HEK293 (cell line): ENCODE data around the gene SF3B3.

Experiments
- TF ChIP-seq, protein P1 (sequence below): fragments of 450-650 bp; formaldehyde crosslinking; IDR thresholded peaks from 2 replicates; pipeline ENCODE4 v1.5.1; 2016; ENCODE audit warnings: missing biosample characterization, missing genetic modification characterization
- TF ChIP-seq, protein P2 (sequence below): fragments of 450-650 bp; formaldehyde crosslinking; IDR thresholded peaks from 2 replicates; pipeline ENCODE4 v1.5.1; 2016; ENCODE audit warnings: missing biosample characterization, missing genetic modification characterization
- TF ChIP-seq, protein P3 (sequence below): fragments of 450-650 bp; formaldehyde crosslinking; IDR thresholded peaks from 2 replicates; pipeline ENCODE4 v1.5.1; 2016; ENCODE audit warnings: missing biosample characterization, missing genetic modification characterization, low read depth
- TF ChIP-seq, protein P4 (sequence below): fragments of 450-650 bp; formaldehyde crosslinking; IDR thresholded peaks from 2 replicates; pipeline ENCODE4 v1.5.1; 2016; ENCODE audit warnings: missing biosample characterization, missing genetic modification characterization, low read depth

DNA sequence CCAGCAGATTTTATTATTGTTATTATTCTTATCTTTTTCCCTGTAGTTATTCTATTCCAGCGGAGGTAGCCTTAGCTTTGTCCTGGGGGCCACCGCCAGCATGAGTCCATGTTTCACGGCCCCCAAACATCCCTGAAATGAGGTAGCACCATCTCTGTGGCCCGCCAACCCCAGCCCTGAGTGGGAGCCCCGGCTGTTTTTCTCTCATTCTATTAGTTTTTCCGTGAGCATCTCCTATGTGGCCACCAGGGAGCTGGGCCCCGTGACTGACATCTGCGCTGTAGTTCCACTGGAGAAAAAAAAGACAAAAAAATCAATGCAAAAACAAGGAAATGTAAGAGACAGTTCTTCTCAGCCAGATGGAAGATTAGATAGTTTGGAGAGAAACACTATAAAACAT, 79.2 kb downstream of the SF3B3 start:
- TF ChIP-seq, protein P1, sequence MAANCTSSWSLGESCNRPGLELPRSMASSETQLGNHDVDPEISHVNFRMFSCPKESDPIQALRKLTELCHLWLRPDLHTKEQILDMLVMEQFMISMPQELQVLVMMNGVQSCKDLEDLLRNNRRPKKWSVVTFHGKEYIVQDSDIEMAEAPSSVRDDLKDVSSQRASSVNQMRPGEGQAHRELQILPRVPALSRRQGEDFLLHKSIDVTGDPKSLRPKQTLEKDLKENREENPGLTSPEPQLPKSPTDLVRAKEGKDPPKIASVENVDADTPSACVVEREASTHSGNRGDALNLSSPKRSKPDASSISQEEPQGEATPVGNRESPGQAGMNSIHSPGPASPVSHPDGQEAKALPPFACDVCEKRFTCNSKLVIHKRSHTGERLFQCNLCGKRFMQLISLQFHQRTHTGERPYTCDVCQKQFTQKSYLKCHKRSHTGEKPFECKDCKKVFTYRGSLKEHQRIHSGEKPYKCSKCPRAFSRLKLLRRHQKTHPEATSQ = no peak
- TF ChIP-seq, protein P2, sequence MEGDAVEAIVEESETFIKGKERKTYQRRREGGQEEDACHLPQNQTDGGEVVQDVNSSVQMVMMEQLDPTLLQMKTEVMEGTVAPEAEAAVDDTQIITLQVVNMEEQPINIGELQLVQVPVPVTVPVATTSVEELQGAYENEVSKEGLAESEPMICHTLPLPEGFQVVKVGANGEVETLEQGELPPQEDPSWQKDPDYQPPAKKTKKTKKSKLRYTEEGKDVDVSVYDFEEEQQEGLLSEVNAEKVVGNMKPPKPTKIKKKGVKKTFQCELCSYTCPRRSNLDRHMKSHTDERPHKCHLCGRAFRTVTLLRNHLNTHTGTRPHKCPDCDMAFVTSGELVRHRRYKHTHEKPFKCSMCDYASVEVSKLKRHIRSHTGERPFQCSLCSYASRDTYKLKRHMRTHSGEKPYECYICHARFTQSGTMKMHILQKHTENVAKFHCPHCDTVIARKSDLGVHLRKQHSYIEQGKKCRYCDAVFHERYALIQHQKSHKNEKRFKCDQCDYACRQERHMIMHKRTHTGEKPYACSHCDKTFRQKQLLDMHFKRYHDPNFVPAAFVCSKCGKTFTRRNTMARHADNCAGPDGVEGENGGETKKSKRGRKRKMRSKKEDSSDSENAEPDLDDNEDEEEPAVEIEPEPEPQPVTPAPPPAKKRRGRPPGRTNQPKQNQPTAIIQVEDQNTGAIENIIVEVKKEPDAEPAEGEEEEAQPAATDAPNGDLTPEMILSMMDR (tag by site-specific recombination) = no peak
- TF ChIP-seq, protein P3, sequence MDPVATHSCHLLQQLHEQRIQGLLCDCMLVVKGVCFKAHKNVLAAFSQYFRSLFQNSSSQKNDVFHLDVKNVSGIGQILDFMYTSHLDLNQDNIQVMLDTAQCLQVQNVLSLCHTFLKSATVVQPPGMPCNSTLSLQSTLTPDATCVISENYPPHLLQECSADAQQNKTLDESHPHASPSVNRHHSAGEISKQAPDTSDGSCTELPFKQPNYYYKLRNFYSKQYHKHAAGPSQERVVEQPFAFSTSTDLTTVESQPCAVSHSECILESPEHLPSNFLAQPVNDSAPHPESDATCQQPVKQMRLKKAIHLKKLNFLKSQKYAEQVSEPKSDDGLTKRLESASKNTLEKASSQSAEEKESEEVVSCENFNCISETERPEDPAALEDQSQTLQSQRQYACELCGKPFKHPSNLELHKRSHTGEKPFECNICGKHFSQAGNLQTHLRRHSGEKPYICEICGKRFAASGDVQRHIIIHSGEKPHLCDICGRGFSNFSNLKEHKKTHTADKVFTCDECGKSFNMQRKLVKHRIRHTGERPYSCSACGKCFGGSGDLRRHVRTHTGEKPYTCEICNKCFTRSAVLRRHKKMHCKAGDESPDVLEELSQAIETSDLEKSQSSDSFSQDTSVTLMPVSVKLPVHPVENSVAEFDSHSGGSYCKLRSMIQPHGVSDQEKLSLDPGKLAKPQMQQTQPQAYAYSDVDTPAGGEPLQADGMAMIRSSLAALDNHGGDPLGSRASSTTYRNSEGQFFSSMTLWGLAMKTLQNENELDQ = no peak
- TF ChIP-seq, protein P4, sequence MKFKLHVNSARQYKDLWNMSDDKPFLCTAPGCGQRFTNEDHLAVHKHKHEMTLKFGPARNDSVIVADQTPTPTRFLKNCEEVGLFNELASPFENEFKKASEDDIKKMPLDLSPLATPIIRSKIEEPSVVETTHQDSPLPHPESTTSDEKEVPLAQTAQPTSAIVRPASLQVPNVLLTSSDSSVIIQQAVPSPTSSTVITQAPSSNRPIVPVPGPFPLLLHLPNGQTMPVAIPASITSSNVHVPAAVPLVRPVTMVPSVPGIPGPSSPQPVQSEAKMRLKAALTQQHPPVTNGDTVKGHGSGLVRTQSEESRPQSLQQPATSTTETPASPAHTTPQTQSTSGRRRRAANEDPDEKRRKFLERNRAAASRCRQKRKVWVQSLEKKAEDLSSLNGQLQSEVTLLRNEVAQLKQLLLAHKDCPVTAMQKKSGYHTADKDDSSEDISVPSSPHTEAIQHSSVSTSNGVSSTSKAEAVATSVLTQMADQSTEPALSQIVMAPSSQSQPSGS = no peak
